Tibial nerve (tissue), 4 donors: Measurements from ENCODE around the gene SLC30A7.

ENCODE experiments used
- EP300 ChIP-seq, 2 donors: sonication (generic); formaldehyde crosslinking; IDR thresholded peaks; one replicate each; pipeline ENCODE4 v1.6.1; 2017; ENCODE audit warnings: antibody characterized with exemption in 2 of 2, mild to moderate bottlenecking in 1 of 2
- TF ChIP-seq, protein P1 (sequence below), 5 experiments: fragments of 200-600 bp in 3 of 5; fragments of 450-650 bp in 2 of 5; sonication (generic) in 3 of 5; IDR thresholded peaks; one replicate each; pipeline ENCODE4 v1.5.1; 2016 to 2019; ENCODE audit warnings: antibody characterized with exemption in 5 of 5, mild to moderate bottlenecking in 3 of 5, moderate library complexity in 2 of 5

DNA sequence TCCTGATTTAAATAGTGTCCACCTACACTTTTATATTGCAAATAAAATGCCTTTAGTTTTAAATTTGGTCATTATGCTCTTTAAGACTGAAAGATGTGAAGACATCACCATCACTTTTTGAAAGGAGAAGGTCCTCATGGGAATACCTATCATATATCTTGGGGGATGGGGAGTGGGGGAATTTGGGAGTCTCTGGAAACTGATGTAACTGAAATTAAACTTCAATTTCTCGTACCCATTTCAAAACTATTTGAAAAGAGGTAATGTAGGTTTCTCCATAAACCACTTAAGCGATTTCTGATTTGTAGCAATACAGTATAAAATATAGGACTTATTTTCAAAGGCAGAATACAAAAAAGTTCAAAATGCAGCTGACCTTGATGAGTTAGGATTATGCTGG, 2.2 kb upstream of the SLC30A7 start:
- TF ChIP-seq, protein P1, sequence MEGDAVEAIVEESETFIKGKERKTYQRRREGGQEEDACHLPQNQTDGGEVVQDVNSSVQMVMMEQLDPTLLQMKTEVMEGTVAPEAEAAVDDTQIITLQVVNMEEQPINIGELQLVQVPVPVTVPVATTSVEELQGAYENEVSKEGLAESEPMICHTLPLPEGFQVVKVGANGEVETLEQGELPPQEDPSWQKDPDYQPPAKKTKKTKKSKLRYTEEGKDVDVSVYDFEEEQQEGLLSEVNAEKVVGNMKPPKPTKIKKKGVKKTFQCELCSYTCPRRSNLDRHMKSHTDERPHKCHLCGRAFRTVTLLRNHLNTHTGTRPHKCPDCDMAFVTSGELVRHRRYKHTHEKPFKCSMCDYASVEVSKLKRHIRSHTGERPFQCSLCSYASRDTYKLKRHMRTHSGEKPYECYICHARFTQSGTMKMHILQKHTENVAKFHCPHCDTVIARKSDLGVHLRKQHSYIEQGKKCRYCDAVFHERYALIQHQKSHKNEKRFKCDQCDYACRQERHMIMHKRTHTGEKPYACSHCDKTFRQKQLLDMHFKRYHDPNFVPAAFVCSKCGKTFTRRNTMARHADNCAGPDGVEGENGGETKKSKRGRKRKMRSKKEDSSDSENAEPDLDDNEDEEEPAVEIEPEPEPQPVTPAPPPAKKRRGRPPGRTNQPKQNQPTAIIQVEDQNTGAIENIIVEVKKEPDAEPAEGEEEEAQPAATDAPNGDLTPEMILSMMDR (IDR thresholded peaks at IDR 0.05): no peak
- TF ChIP-seq EP300 (IDR thresholded peaks at IDR 0.05): no peak
